ENCODE data around the gene SORCS2.

- TF ChIP-seq, protein P1, sequence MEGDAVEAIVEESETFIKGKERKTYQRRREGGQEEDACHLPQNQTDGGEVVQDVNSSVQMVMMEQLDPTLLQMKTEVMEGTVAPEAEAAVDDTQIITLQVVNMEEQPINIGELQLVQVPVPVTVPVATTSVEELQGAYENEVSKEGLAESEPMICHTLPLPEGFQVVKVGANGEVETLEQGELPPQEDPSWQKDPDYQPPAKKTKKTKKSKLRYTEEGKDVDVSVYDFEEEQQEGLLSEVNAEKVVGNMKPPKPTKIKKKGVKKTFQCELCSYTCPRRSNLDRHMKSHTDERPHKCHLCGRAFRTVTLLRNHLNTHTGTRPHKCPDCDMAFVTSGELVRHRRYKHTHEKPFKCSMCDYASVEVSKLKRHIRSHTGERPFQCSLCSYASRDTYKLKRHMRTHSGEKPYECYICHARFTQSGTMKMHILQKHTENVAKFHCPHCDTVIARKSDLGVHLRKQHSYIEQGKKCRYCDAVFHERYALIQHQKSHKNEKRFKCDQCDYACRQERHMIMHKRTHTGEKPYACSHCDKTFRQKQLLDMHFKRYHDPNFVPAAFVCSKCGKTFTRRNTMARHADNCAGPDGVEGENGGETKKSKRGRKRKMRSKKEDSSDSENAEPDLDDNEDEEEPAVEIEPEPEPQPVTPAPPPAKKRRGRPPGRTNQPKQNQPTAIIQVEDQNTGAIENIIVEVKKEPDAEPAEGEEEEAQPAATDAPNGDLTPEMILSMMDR (IDR thresholded peaks at IDR 0.05; ENCODE audit: low read length), result no peak
- TF ChIP-seq EZH2 (IDR thresholded peaks at IDR 0.05; ENCODE audit: borderline replicate concordance, low read length), result no peak
These were observed 199.5 kb downstream of the SORCS2 start for GRCh38 chr4:7391637-7392437.

All from OCI-LY1 (cell line).